Tibial nerve (tissue), 4 donors: Measurements from ENCODE around the gene AEBP1.

Experiments
- CTCF ChIP-seq, 5 experiments: fragments of 200-600 bp in 3 of 5; fragments of 450-650 bp in 2 of 5; sonication (generic) in 3 of 5; IDR thresholded peaks; one replicate each; pipeline ENCODE4 v1.5.1; 2016 to 2019; ENCODE audit warnings: antibody characterized with exemption in 5 of 5, mild to moderate bottlenecking in 3 of 5, moderate library complexity in 2 of 5
- EP300 ChIP-seq, 2 donors: sonication (generic); formaldehyde crosslinking; IDR thresholded peaks; one replicate each; pipeline ENCODE4 v1.6.1; 2017; ENCODE audit warnings: antibody characterized with exemption in 2 of 2, mild to moderate bottlenecking in 1 of 2
- POLR2A ChIP-seq, 2 donors: fragments of 450-650 bp; IDR thresholded peaks; one replicate each; pipeline ENCODE4 v1.6.1; 2017; ENCODE audit warnings: antibody characterized with exemption in 2 of 2, mild to moderate bottlenecking in 2 of 2, moderate library complexity in 2 of 2

DNA sequence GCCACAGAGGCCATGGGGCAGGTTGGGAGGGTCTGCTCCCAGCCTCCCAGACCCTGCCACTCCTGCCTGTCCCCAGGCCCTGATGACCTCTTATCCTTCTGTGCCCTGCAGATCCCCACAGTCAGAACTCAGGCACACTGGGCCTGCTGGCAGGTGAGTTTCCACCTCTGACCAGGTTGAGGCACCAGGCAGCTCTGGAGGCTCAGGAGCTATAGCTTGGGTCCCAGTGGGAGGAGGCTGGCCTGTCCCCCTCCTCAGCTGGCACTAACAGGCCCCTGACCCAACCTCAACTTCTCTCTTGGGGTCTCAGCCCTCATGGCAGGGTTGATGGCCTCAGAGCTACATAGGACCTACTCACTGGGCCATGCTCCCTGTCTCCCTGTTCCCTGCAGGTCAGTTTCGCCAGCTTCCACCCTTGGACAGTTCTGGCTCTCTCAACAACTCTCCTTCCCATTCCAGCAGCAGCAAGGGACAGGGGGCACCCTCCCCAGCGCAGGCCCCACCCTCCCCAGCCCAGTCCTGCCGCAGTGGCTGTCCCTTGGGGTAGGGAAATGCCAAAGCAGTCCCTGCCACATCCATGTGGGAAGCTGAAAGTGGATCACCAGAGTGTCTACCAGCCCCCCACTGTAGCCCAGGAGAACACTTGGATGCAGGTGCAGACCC is 2.7 kb upstream of the AEBP1 start:
- TF ChIP-seq CTCF (IDR thresholded peaks at IDR 0.05) (no peak), POLR2A (IDR thresholded peaks at IDR 0.05) (no peak), EP300 (IDR thresholded peaks at IDR 0.05) (no peak)
